ENCODE measurements around the gene NCL. TPM values are rescaled to one million over a fixed set of nuclear protein-coding genes. Genes with fewer than 3 reads are reported as not detected.

The NCL gene
- polyA plus RNA-seq, 1 of the 3 experiments (the other 2 are of a cell fraction), result 256 TPM

GRCh38 chr2:231512222-231512621 lies 47.9 kb upstream of the NCL start (continued):
- no peak for TF ChIP-seq MAX (IDR thresholded peaks at IDR 0.05; ENCODE audit: low read depth)
- TF ChIP-seq NFIC (IDR thresholded peaks at IDR 0.05; ENCODE audit: borderline replicate concordance), result no peak
- TF ChIP-seq SMC3 (IDR thresholded peaks at IDR 0.05; ENCODE audit: low read depth, low read length), result no peak
- TF ChIP-seq CHD2 (IDR thresholded peaks at IDR 0.05; ENCODE audit: low read length, partially characterized antibody), result no peak
- TF ChIP-seq TAF1 (IDR thresholded peaks at IDR 0.05; ENCODE audit: borderline replicate concordance, low read depth, low read length), result no peak
- TF ChIP-seq FOSL2 (IDR thresholded peaks at IDR 0.05; ENCODE audit: borderline replicate concordance, low read depth), result no peak
- no peak for TF ChIP-seq USF1 (IDR thresholded peaks at IDR 0.05; ENCODE audit: borderline replicate concordance, low read depth)

- H3K4me2 ChIP-seq, result no peak overlapping the region
- H3K9ac ChIP-seq, result no peak overlapping the region
- H3K27ac ChIP-seq (ENCODE audit: low read depth in 2 of 2, low read length in 1 of 2), result no peak overlapping the region
- no peaks in the 10 kb centered on the region for H4K20me1 ChIP-seq (ENCODE audit: insufficient read depth)
- TF ChIP-seq RXRA (IDR thresholded peaks at IDR 0.05; ENCODE audit: borderline replicate concordance, low read depth) (no peak), EP300 (IDR thresholded peaks at IDR 0.05; ENCODE audit: borderline replicate concordance in 1 of 2, low read depth in 1 of 2, low read length in 1 of 2) (no peak), GATA2 (CRISPR knock-in tag; IDR thresholded peaks at IDR 0.05) (no peak), ELF1 (IDR thresholded peaks at IDR 0.05) (no peak)
- H3K79me2 ChIP-seq (ENCODE audit: insufficient read depth), result no peaks in the 10 kb centered on the region
- CTCF ChIA-PET, result interaction anchor here (1.2 kb wide), 1 partner anchor 55 kb away, joined by 3 read pairs; no protein-coding TSS in a partner anchor
- WGBS (ENCODE audit: low lambda C conversion rate), result 75% methylated on average over 3 of the region's 3 CpGs
- no peaks in the 10 kb centered on the region for H3K9me3 ChIP-seq
- no peaks in the 10 kb centered on the region for H3K4me1 ChIP-seq (ENCODE audit: control insufficient read depth in 1 of 2, insufficient read depth in 2 of 2, low read depth in 1 of 2, low read length in 1 of 2)
- no peak overlapping the region for H2AFZ ChIP-seq (ENCODE audit: low read depth)
- POLR2A ChIA-PET, result no interaction called here
- H3F3A ChIP-seq (replicated peaks; ENCODE audit: insufficient read depth), result no peaks in the 10 kb centered on the region
- no peaks in the 10 kb centered on the region for H3K27me3 ChIP-seq (ENCODE audit: insufficient read depth)
- DNase-seq, result no peak
- no peaks in the 10 kb centered on the region for H3K36me3 ChIP-seq (replicated peaks in 1 of 2; ENCODE audit: control insufficient read depth in 1 of 2, insufficient read depth in 2 of 2, low read length in 1 of 2)
- no peak overlapping the region for H3K4me3 ChIP-seq (ENCODE audit: low read depth in 2 of 2, low read length in 1 of 2)
- no peaks in the 10 kb centered on the region for H3K9me2 ChIP-seq
Observed at GRCh38 chr2:231503766-231504165, 39.5 kb upstream of the NCL start.

- Histone ChIP-seq H2AFZ (ENCODE audit: low read depth) (no peak overlapping the region), H3K27ac (ENCODE audit: low read depth in 2 of 2, low read length in 1 of 2) (no peak overlapping the region), H3K4me2 (no peak overlapping the region), H4K20me1 (ENCODE audit: insufficient read depth) (no peaks in the 10 kb centered on the region), H3K9me2 (no peaks in the 10 kb centered on the region), H3K9me3 (no peaks in the 10 kb centered on the region), H3K36me3 (replicated peaks in 1 of 2; ENCODE audit: control insufficient read depth in 1 of 2, insufficient read depth in 2 of 2, low read length in 1 of 2) (no peaks in the 10 kb centered on the region), H3K4me3 (ENCODE audit: low read depth in 2 of 2, low read length in 1 of 2) (no peak overlapping the region), H3F3A (replicated peaks; ENCODE audit: insufficient read depth) (no peaks in the 10 kb centered on the region), H3K9ac (no peak overlapping the region), H3K4me1 (ENCODE audit: control insufficient read depth in 1 of 2, insufficient read depth in 2 of 2, low read depth in 1 of 2, low read length in 1 of 2) (no peaks in the 10 kb centered on the region), H3K79me2 (ENCODE audit: insufficient read depth) (no peaks in the 10 kb centered on the region), H3K27me3 (ENCODE audit: insufficient read depth) (no peaks in the 10 kb centered on the region)
- POLR2A ChIA-PET, result no interaction called here
- TF ChIP-seq RXRA (IDR thresholded peaks at IDR 0.05; ENCODE audit: borderline replicate concordance, low read depth) (no peak), NRF1 (IDR thresholded peaks at IDR 0.05; ENCODE audit: low read depth, low read length) (no peak), TAF1 (IDR thresholded peaks at IDR 0.05; ENCODE audit: borderline replicate concordance, low read depth, low read length) (no peak), MXI1 (IDR thresholded peaks at IDR 0.05; ENCODE audit: low read depth, low read length) (no peak), EZH2phosphoT487 (IDR thresholded peaks at IDR 0.05; ENCODE audit: borderline replicate concordance, low read depth) (no peak), USF1 (IDR thresholded peaks at IDR 0.05; ENCODE audit: borderline replicate concordance, low read depth) (no peak), ELF1 (IDR thresholded peaks at IDR 0.05) (no peak)
- CTCF ChIA-PET, result interaction anchor here (1.3 kb wide), 1 partner anchor 20 kb away, joined by 4 read pairs; no protein-coding TSS in a partner anchor
- DNase-seq, result no peak
Observed at GRCh38 chr2:231502596-231502995, 38.3 kb upstream of the NCL start.
